Lung (tissue), 12 donors: ENCODE data around the gene LEPROT. TPM values are rescaled to one million over a fixed set of nuclear protein-coding genes. Genes with fewer than 3 reads are reported as not detected.

ENCODE experiments used
- ATAC-seq: fragments of 200-7000 bp; cut with Tn5 transposase; one replicate; pipeline ENCODE4 v1.9.1; 2020; ENCODE audit warnings: moderate number of reproducible peaks; ENCODE audit not compliant: insufficient read depth, low FRiP score
- DNase-seq, 3 donors: peaks; one replicate each; pipeline ENCODE4 v3.0.0-alpha.2; 2013 to 2017
- H3K27ac ChIP-seq, 2 donors: one replicate each; pipeline ENCODE4 v1.5.1; 2013; ENCODE audit warnings: mild to moderate bottlenecking in 2 of 2, moderate library complexity in 2 of 2, control low read depth in 1 of 2, inconsistent platforms in 1 of 2, low read depth in 1 of 2, low read length in 1 of 2
- H3K27me3 ChIP-seq, 3 donors: one replicate each; pipeline ENCODE4 v1.5.1; 2013; ENCODE audit warnings: low read length in 2 of 3; ENCODE audit not compliant: control insufficient read depth in 3 of 3, insufficient read depth in 3 of 3
- H3K36me3 ChIP-seq, 4 donors: one replicate each; pipeline ENCODE4 v1.5.1; 2013; ENCODE audit warnings: low read length in 4 of 4, mild to moderate bottlenecking in 1 of 4, moderate library complexity in 1 of 4; ENCODE audit not compliant: control insufficient read depth in 4 of 4, insufficient read depth in 4 of 4
- H3K4me1 ChIP-seq, 5 donors: one replicate each; pipeline ENCODE4 v1.5.1; 2013; ENCODE audit warnings: low read length in 5 of 5, mild to moderate bottlenecking in 2 of 5, moderate library complexity in 1 of 5; ENCODE audit not compliant: control insufficient read depth in 5 of 5, insufficient read depth in 5 of 5
- H3K4me3 ChIP-seq: one replicate; pipeline ENCODE4 v1.5.1; 2013; ENCODE audit warnings: mild to moderate bottlenecking, control low read depth, moderate library complexity
- H3K9ac ChIP-seq, 2 donors: one replicate each; pipeline ENCODE4 v1.5.1; 2013; ENCODE audit warnings: low read length in 2 of 2, control low read depth in 1 of 2; ENCODE audit not compliant: insufficient read depth in 1 of 2
- H3K9me3 ChIP-seq, 4 donors: one replicate each; pipeline ENCODE4 v1.5.1; 2013; ENCODE audit warnings: low read length in 3 of 4, mild to moderate bottlenecking in 1 of 4, moderate library complexity in 1 of 4; ENCODE audit not compliant: control insufficient read depth in 4 of 4, insufficient read depth in 3 of 4
- CTCF ChIP-seq: IDR thresholded peaks from 2 replicates; pipeline ENCODE4 v1.5.1; 2012; ENCODE audit warnings: mild to moderate bottlenecking; ENCODE audit errors: control extremely low read depth, extremely low read depth
- WGBS, 2 donors: extraction: QIAGEN DNeasy Blood & Tissue Kit; methylation state at CpG; one replicate each; pipeline ENCODE4 v1.1.7; 2013; 5-methylcytosine and 5-hydroxymethylcytosine counted together
- polyA plus RNA-seq, 2 donors: library from polyadenylated mRNA; stranded (reverse); fragments of 200-250 nt; gene quantifications; one replicate each; pipeline ENCODE4 v1.2.1, GENCODE V29; 2013
- total RNA-seq, 2 donors: library from RNA; depleted of rRNA in 1 of 2; stranded (reverse); fragments of >200 nt in 1 of 2; gene quantifications; one replicate each; pipeline ENCODE4 v1.2.1, GENCODE V29; 2014 to 2021
- donor health status: control.
- donor health status: control.
- donor health status: Bipolar disorder and iron deficiency.
- donor health status: healthy.
- donor health status: DM: yes; HTN: yes; CAD: no.

The LEPROT gene
- total and polyA plus RNA-seq, 4 donors, result 43.0 to 88.6 (median 68.5) TPM

GRCh38 chr1:65467536-65467935, 47.1 kb downstream of the LEPROT start:
- peak; percentile 6 to 47 (median 41) for DNase-seq
- H3K4me3 ChIP-seq, result no peak overlapping the region
- no peak for TF ChIP-seq CTCF
- no peak overlapping the region for H3K9ac ChIP-seq
- no peaks in the 10 kb centered on the region for H3K36me3 ChIP-seq
- H3K9me3 ChIP-seq, result no peaks in the 10 kb centered on the region
- peaks cover 0 to 8% (median 6%) of the 10 kb centered on the region in 5 donors for H3K4me1 ChIP-seq
- H3K27ac ChIP-seq, result no peak overlapping the region
- ATAC-seq, result no peak
- H3K27me3 ChIP-seq, result no peaks in the 10 kb centered on the region
- WGBS, 2 donors, result 50 to 57% methylated on average over 6 of the region's 6 CpGs

GRCh38 chr1:65469126-65469888, 48.8 kb downstream of the LEPROT start:
- Histone ChIP-seq H3K27me3 (no peaks in the 10 kb centered on the region), H3K4me3 (no peak overlapping the region), H3K36me3 (no peaks in the 10 kb centered on the region), H3K27ac (no peak overlapping the region), H3K9ac (no peak overlapping the region), H3K4me1 (peaks cover 0 to 8% (median 6%) of the 10 kb centered on the region in 5 donors), H3K9me3 (no peaks in the 10 kb centered on the region)
- 87% methylated on average over 4 of the region's 4 CpGs for WGBS, 2 donors
- peak in 1 of 3 donors; percentile 2 for DNase-seq
- ATAC-seq, result no peak
- no peak for TF ChIP-seq CTCF

- no peak overlapping the region for H3K27ac ChIP-seq
- H3K4me1 ChIP-seq, result peaks cover 0 to 8% (median 6%) of the 10 kb centered on the region in 5 donors
- DNase-seq (peak; percentile 17 to 61 (median 53)), ATAC-seq (no peak)
- no peak overlapping the region for H3K9ac ChIP-seq
- WGBS, 2 donors, result 65 to 80% methylated on average over 4 of the region's 4 CpGs
- H3K9me3 ChIP-seq, result no peaks in the 10 kb centered on the region
- H3K27me3 ChIP-seq, result no peaks in the 10 kb centered on the region
- TF ChIP-seq CTCF, result no peak
- H3K4me3 ChIP-seq, result no peak overlapping the region
- H3K36me3 ChIP-seq, result no peaks in the 10 kb centered on the region
These were observed 49.4 kb downstream of the LEPROT start for GRCh38 chr1:65469889-65470340.
